Smooth muscle cell (in vitro differentiated cells): ENCODE measurements around the gene SRGAP3. TPM values are rescaled to one million over a fixed set of nuclear protein-coding genes. Genes with fewer than 3 reads are reported as not detected.

Experiments used
- DNase-seq: peaks from one replicate; lab custom pipeline; 2025; ENCODE audit not compliant: unreplicated experiment; lab: John Stamatoyannopoulos, UW
- H2AFZ ChIP-seq: fragments of 200-600 bp; sonication (generic); 2 replicates; pipeline ENCODE4 v1.6.0; 2016; ENCODE audit warnings: antibody characterized with exemption, low read depth, mild to moderate bottlenecking
- H3F3A ChIP-seq: fragments of 200-600 bp; sonication (generic); 2 replicates; pipeline ENCODE4 v1.6.0; 2017; ENCODE audit warnings: antibody characterized with exemption, low read depth
- H3K27ac ChIP-seq: fragments of 200-600 bp; sonication (generic); 2 replicates; pipeline ENCODE4 v1.5.1; 2016; ENCODE audit warnings: low read depth, mild to moderate bottlenecking
- H3K27me3 ChIP-seq: fragments of 200-600 bp; sonication (generic); 2 replicates; pipeline ENCODE4 v1.6.1; 2016; ENCODE audit warnings: low read depth, mild to moderate bottlenecking
- H3K36me3 ChIP-seq: fragments of 200-600 bp; sonication (generic); 2 replicates; pipeline ENCODE4 v1.5.1; 2016; ENCODE audit warnings: low read depth
- H3K4me1 ChIP-seq: fragments of 200-600 bp; sonication (generic); 2 replicates; pipeline ENCODE4 v1.5.1; 2016; ENCODE audit warnings: low read depth
- H3K4me2 ChIP-seq: fragments of 200-600 bp; sonication (generic); 2 replicates; pipeline ENCODE4 v1.6.0; 2016; ENCODE audit warnings: mild to moderate bottlenecking
- H3K4me3 ChIP-seq: fragments of 200-600 bp; sonication (generic); 2 replicates; pipeline ENCODE4 v1.5.1; 2016; ENCODE audit warnings: mild to moderate bottlenecking
- H3K79me2 ChIP-seq: fragments of 200-600 bp; sonication (generic); 2 replicates; pipeline ENCODE4 v1.6.0; 2016; ENCODE audit warnings: low read depth, mild to moderate bottlenecking
- H3K9ac ChIP-seq: fragments of 200-600 bp; sonication (generic); 2 replicates; pipeline ENCODE4 v1.6.0; 2016; ENCODE audit warnings: low read depth
- H3K9me3 ChIP-seq: fragments of 200-600 bp; sonication (generic); replicated peaks from 2 replicates; pipeline ENCODE4 v1.5.1; 2016; ENCODE audit warnings: low read depth
- H4K20me1 ChIP-seq: fragments of 200-600 bp; sonication (generic); 2 replicates; pipeline ENCODE4 v1.6.0; 2016; ENCODE audit warnings: low read depth
- WGBS: methylation state at CpG from one replicate; pipeline ENCODE4 v1.1.7; 2016; ENCODE audit warnings: low lambda C conversion rate; 5-methylcytosine and 5-hydroxymethylcytosine counted together
- polyA plus RNA-seq: library from polyadenylated mRNA; unstranded; fragments of >200 nt; fragmentation: Nextera tagmentation; extraction: Ambion mirVana; gene quantifications from 2 replicates; pipeline ENCODE4 v1.2.1, GENCODE V29; 2016
- total RNA-seq: library from RNA; depleted of rRNA; stranded (reverse); fragments of >200 nt; gene quantifications from 2 replicates; pipeline ENCODE4 v1.2.3, GENCODE V29; 2014
- TF ChIP-seq, protein P1 (sequence below): fragments of 200-600 bp; sonication (generic); IDR thresholded peaks from 2 replicates; pipeline ENCODE4 v1.5.1; 2017; ENCODE audit warnings: borderline replicate concordance, mild to moderate bottlenecking, antibody characterized with exemption; ENCODE audit not compliant: insufficient read depth, poor library complexity, severe bottlenecking

The SRGAP3 gene
- total and polyA plus RNA-seq, 2 experiments from 2014 or later, result 1.5 to 3.1 TPM

DNA sequence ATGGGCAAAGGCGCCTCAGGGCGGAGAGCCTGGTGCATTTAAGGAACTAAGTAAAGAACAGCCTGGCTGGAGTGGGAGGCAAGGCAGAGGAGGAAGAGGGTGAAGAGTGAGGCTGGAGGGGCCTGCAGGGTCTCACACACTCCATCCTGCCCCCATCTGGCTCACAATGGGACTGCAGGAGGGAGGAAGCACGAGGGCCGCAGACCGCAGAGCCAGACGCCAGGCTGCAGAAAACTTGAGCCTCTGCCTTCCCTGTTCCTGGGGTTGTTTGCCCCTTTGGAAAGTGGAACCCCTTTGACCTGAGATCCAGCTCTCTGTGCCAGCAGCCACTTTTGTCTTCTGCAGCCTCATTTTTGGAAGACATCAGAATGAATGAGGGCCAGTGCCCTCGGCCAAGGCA, 138.0 kb downstream of the SRGAP3 start:
- Histone ChIP-seq H2AFZ (no peak overlapping the region), H3K4me2 (no peak overlapping the region), H3K9me3 (no peaks in the 10 kb centered on the region), H3K4me1 (no peaks in the 10 kb centered on the region), H3K27ac (no peak overlapping the region), H3K36me3 (no peaks in the 10 kb centered on the region), H3K9ac (no peak overlapping the region), H4K20me1 (no peaks in the 10 kb centered on the region), H3F3A (no peaks in the 10 kb centered on the region), H3K79me2 (no peaks in the 10 kb centered on the region), H3K4me3 (no peak overlapping the region), H3K27me3 (no peaks in the 10 kb centered on the region)
- TF ChIP-seq, protein P1, sequence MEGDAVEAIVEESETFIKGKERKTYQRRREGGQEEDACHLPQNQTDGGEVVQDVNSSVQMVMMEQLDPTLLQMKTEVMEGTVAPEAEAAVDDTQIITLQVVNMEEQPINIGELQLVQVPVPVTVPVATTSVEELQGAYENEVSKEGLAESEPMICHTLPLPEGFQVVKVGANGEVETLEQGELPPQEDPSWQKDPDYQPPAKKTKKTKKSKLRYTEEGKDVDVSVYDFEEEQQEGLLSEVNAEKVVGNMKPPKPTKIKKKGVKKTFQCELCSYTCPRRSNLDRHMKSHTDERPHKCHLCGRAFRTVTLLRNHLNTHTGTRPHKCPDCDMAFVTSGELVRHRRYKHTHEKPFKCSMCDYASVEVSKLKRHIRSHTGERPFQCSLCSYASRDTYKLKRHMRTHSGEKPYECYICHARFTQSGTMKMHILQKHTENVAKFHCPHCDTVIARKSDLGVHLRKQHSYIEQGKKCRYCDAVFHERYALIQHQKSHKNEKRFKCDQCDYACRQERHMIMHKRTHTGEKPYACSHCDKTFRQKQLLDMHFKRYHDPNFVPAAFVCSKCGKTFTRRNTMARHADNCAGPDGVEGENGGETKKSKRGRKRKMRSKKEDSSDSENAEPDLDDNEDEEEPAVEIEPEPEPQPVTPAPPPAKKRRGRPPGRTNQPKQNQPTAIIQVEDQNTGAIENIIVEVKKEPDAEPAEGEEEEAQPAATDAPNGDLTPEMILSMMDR, result no peak
- no peak for DNase-seq
- WGBS, result 92% methylated on average over 7 of the region's 7 CpGs

DNA sequence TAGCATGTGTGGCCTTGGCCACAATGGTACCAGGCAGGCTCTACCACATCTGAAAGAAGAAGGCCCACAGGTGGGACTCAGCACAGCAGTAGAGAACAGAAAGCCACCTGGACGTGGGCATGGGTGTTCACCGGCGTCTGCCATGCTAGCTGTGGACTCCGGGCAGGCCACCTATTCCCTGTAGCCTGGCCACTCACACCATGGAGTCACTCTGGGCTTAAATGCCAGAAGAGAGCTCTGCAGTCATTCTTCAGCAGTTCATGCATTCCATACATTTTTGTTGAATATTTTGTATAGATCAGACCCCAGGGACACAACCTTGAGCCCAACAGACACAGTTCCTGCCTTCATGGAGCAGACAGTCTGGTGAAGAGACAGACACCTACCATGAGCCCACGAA, 138.6 kb downstream of the SRGAP3 start:
- H3K36me3 ChIP-seq, result no peaks in the 10 kb centered on the region
- no peak overlapping the region for H3K27ac ChIP-seq
- H3K4me1 ChIP-seq, result no peaks in the 10 kb centered on the region
- H3K79me2 ChIP-seq, result no peaks in the 10 kb centered on the region
- WGBS, result 96% methylated on average over 5 of the region's 5 CpGs
- no peaks in the 10 kb centered on the region for H3K9me3 ChIP-seq
- no peak overlapping the region for H2AFZ ChIP-seq
- TF ChIP-seq, protein P1, result no peak
- H3K27me3 ChIP-seq, result no peaks in the 10 kb centered on the region
- no peak overlapping the region for H3K4me3 ChIP-seq
- no peak for DNase-seq
- H3K4me2 ChIP-seq, result no peak overlapping the region
- no peaks in the 10 kb centered on the region for H3F3A ChIP-seq
- H4K20me1 ChIP-seq, result no peaks in the 10 kb centered on the region
- H3K9ac ChIP-seq, result no peak overlapping the region

DNA sequence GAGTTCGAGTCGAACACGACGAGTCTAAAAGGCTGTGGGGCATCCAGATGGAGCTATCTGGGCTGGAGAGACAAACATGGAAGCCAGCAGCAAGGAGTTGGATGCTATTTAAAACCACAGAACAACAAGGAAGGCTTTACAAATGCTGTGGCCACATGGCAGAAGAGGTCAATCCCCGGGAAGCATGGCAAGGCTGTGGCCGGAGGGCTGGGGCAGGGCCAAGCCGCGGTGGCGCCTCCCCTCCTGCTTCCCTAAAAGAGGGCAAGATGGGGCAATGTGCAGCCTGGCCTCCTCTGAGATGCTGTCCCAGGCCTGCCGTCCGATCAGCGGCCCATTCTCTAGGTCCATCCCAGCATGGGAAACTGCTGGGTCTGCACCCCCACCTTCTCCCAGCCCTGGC, 139.1 kb downstream of the SRGAP3 start:
- Histone ChIP-seq H3K79me2 (no peaks in the 10 kb centered on the region), H3K27me3 (no peaks in the 10 kb centered on the region), H4K20me1 (no peaks in the 10 kb centered on the region), H2AFZ (no peak overlapping the region), H3K27ac (no peak overlapping the region), H3K4me1 (peaks cover 4% of the 10 kb centered on the region), H3K9me3 (no peaks in the 10 kb centered on the region), H3F3A (no peaks in the 10 kb centered on the region), H3K9ac (no peak overlapping the region), H3K36me3 (no peaks in the 10 kb centered on the region), H3K4me3 (no peak overlapping the region), H3K4me2 (no peak overlapping the region)
- TF ChIP-seq, protein P1, result no peak
- no peak for DNase-seq
- WGBS, result 95% methylated on average over 11 of the region's 12 CpGs

DNA sequence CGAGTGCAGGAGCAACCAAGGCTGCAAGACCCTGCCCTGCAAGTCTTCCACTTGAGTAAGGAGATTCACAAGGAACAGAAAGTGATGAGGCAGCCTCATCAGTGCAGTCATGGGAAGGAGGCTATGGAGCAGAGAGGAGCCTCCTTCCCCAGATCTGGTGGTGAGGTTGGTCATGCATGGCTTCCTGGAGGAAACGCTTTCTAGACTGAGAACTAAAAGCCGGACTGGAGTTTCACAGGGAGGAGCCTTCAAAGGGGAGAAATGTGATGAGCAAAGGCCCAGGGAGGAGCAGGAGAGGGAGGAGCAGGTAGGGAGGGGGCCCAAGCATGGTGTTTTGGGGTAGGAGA, 139.9 kb downstream of the SRGAP3 start:
- DNase-seq, result no peak
- H4K20me1 ChIP-seq, result no peaks in the 10 kb centered on the region
- TF ChIP-seq, protein P1, result no peak
- H3K36me3 ChIP-seq, result no peaks in the 10 kb centered on the region
- no peak overlapping the region for H3K9ac ChIP-seq
- no peaks in the 10 kb centered on the region for H3K27me3 ChIP-seq
- H3K4me2 ChIP-seq, result no peak overlapping the region
- H3K79me2 ChIP-seq, result no peaks in the 10 kb centered on the region
- no peaks in the 10 kb centered on the region for H3F3A ChIP-seq
- H3K4me1 ChIP-seq, result peaks cover 7% of the 10 kb centered on the region
- H3K27ac ChIP-seq, result no peak overlapping the region
- H3K4me3 ChIP-seq, result no peak overlapping the region
- WGBS, result 86% methylated on average over 3 of the region's 3 CpGs
- no peak overlapping the region for H2AFZ ChIP-seq
- H3K9me3 ChIP-seq, result no peaks in the 10 kb centered on the region
